SK-N-SH (cell line): Measurements from ENCODE around the gene TM9SF1. TPM values are rescaled to one million over a fixed set of nuclear protein-coding genes. Genes with fewer than 3 reads are reported as not detected.

Experiments
- CTCF ChIA-PET: fragments of 300-600, 350-600 bp; formaldehyde crosslinking; extraction: SDS; loops from one replicate; lab custom pipeline; 2021; lab: Yijun Ruan, JAX
- POLR2A ChIA-PET: fragments of 350-600 bp; sonication (Branson Sonifier 250); formaldehyde crosslinking; extraction: SDS; loops from one replicate; lab custom pipeline; 2020; ENCODE audit warnings: antibody characterized with exemption, inconsistent platforms; lab: Yijun Ruan, JAX
- DNase-seq: peaks from one replicate; pipeline ENCODE4 v3.0.0; 2012
- H2AFZ ChIP-seq: fragments of 200-600 bp; sonication (generic); 2 replicates; pipeline ENCODE4 v1.8.1; 2016; ENCODE audit warnings: antibody characterized with exemption, mild to moderate bottlenecking, low read depth
- H3F3A ChIP-seq: fragments of 200-600 bp; sonication (generic); replicated peaks from 2 replicates; pipeline ENCODE3; 2016; ENCODE audit warnings: antibody characterized with exemption, mild to moderate bottlenecking; ENCODE audit not compliant: insufficient read depth
- H3K27ac ChIP-seq, 2 experiments: fragments of 200-500 bp in 1 of 2; fragments of 200-600 bp in 1 of 2; sonication (Bioruptor generic) in 1 of 2; sonication (generic), shearing (Covaris generic) in 1 of 2; 2 replicates each; pipeline versions ENCODE4 v1.5.1 to v1.6.1; 2014 to 2016; ENCODE audit warnings: low read depth in 2 of 2, inconsistent platforms in 1 of 2, low read length in 1 of 2, mild to moderate bottlenecking in 1 of 2, mixed read lengths in 1 of 2
- H3K27me3 ChIP-seq: fragments of 200-600 bp; sonication (generic), shearing (Covaris generic); 2 replicates; pipeline ENCODE4 v1.6.1; 2016; ENCODE audit warnings: mixed run types; ENCODE audit not compliant: insufficient read depth
- H3K36me3 ChIP-seq, 2 experiments: fragments of 200-500 bp in 1 of 2; fragments of 200-600 bp in 1 of 2; sonication (Bioruptor generic) in 1 of 2; sonication (generic) in 1 of 2; replicated peaks in 1 of 2; 2 replicates each; pipeline versions ENCODE3 to v1.5.1; 2014 to 2016; ENCODE audit warnings: low read length in 1 of 2, mild to moderate bottlenecking in 1 of 2; ENCODE audit not compliant: insufficient read depth in 2 of 2, control insufficient read depth in 1 of 2
- H3K4me1 ChIP-seq, 2 experiments: fragments of 200-500 bp in 1 of 2; fragments of 200-600 bp in 1 of 2; sonication (Bioruptor generic) in 1 of 2; sonication (generic), shearing (Covaris generic) in 1 of 2; 2 replicates each; pipeline versions ENCODE4 v1.5.1 to v1.6.1; 2014 to 2016; ENCODE audit warnings: low read depth in 1 of 2, low read length in 1 of 2, mixed run types in 1 of 2; ENCODE audit not compliant: insufficient read depth in 2 of 2, control insufficient read depth in 1 of 2
- H3K4me2 ChIP-seq: fragments of 200-600 bp; sonication (generic), shearing (Covaris generic); 2 replicates; pipeline ENCODE4 v1.6.1; 2017; ENCODE audit warnings: mixed run types
- H3K4me3 ChIP-seq, 2 experiments: fragments of 200-500 bp in 1 of 2; fragments of 200-600 bp in 1 of 2; sonication (Bioruptor generic) in 1 of 2; sonication (generic), shearing (Covaris generic) in 1 of 2; 2 replicates each; pipeline versions ENCODE4 v1.5.1 to v1.8.1; 2014 to 2016; ENCODE audit warnings: low read depth in 2 of 2, inconsistent platforms in 1 of 2, low read length in 1 of 2, mild to moderate bottlenecking in 1 of 2, mixed read lengths in 1 of 2, moderate library complexity in 1 of 2
- H3K79me2 ChIP-seq: fragments of 200-600 bp; sonication (generic); 2 replicates; pipeline ENCODE4 v1.8.1; 2017; ENCODE audit warnings: mild to moderate bottlenecking; ENCODE audit not compliant: insufficient read depth
- H3K9ac ChIP-seq: fragments of 200-600 bp; sonication (generic); 2 replicates; pipeline ENCODE4 v1.6.1; 2017; ENCODE audit warnings: mixed run types
- H3K9me2 ChIP-seq: fragments of 200-600 bp; sonication (generic); 2 replicates; pipeline ENCODE4 v1.6.1; 2017; ENCODE audit warnings: mixed run types
- H3K9me3 ChIP-seq: fragments of 200-600 bp; sonication (generic); 2 replicates; pipeline ENCODE4 v1.6.1; 2017; ENCODE audit warnings: mixed run types, mild to moderate bottlenecking, moderate library complexity
- H4K20me1 ChIP-seq: fragments of 200-600 bp; sonication (generic); 2 replicates; pipeline ENCODE4 v1.6.1; 2017; ENCODE audit warnings: mild to moderate bottlenecking, mixed run types; ENCODE audit not compliant: insufficient read depth
- CTCF ChIP-seq: fragments of 200-600 bp; sonication (generic); IDR thresholded peaks from 2 replicates; pipeline ENCODE4 v1.6.1; 2017; ENCODE audit warnings: antibody characterized with exemption, mild to moderate bottlenecking, moderate library complexity
- ELF1 ChIP-seq: IDR thresholded peaks from 2 replicates; pipeline ENCODE4 v1.4.0; 2012
- EZH2phosphoT487 ChIP-seq: fragments of 200-600 bp; sonication (generic); IDR thresholded peaks from 2 replicates; pipeline ENCODE4 v1.6.1; 2017; ENCODE audit warnings: low read depth, mixed run types, mild to moderate bottlenecking, antibody characterized with exemption, moderate library complexity, borderline replicate concordance
- GABPA ChIP-seq: IDR thresholded peaks from 2 replicates; pipeline ENCODE4 v1.4.0; 2012; ENCODE audit warnings: low read depth, mild to moderate bottlenecking
- IRF3 ChIP-seq: fragments of 150-350 bp; IDR thresholded peaks from 2 replicates; pipeline ENCODE4 v1.6.1; 2016; ENCODE audit warnings: mild to moderate bottlenecking, low read depth, low read length
- MAX ChIP-seq: IDR thresholded peaks from 2 replicates; pipeline ENCODE4 v1.4.0; 2012; ENCODE audit warnings: low read depth
- MEF2A ChIP-seq: IDR thresholded peaks from 2 replicates; pipeline ENCODE4 v1.4.0; 2012; ENCODE audit warnings: low read depth, borderline replicate concordance
- NRF1 ChIP-seq: IDR thresholded peaks from 2 replicates; pipeline ENCODE4 v1.6.1; 2012; ENCODE audit warnings: low read depth, mild to moderate bottlenecking, low read length
- POLR2AphosphoS5 ChIP-seq: IDR thresholded peaks from 2 replicates; pipeline ENCODE4 v1.6.1; 2012; ENCODE audit warnings: low read depth, low read length
- RXRA ChIP-seq: IDR thresholded peaks from 2 replicates; pipeline ENCODE4 v1.4.0; 2012; ENCODE audit warnings: low read depth, mild to moderate bottlenecking, borderline replicate concordance
- SIN3A ChIP-seq: IDR thresholded peaks from 2 replicates; pipeline ENCODE4 v1.6.1; 2012; ENCODE audit warnings: low read depth, mild to moderate bottlenecking, low read length, moderate library complexity, borderline replicate concordance
- TAF1 ChIP-seq: IDR thresholded peaks from 2 replicates; pipeline ENCODE4 v1.6.1; 2012; ENCODE audit warnings: low read depth, mild to moderate bottlenecking, low read length, moderate library complexity, borderline replicate concordance
- TEAD4 ChIP-seq: IDR thresholded peaks from 2 replicates; pipeline ENCODE4 v1.4.0; 2012; ENCODE audit warnings: mild to moderate bottlenecking, borderline replicate concordance; ENCODE audit not compliant: insufficient read depth
- USF1 ChIP-seq: IDR thresholded peaks from 2 replicates; pipeline ENCODE4 v1.4.0; 2012; ENCODE audit warnings: low read depth, borderline replicate concordance
- WGBS: methylation state at CpG from one replicate; pipeline ENCODE4 v1.1.6; 2017; ENCODE audit warnings: low lambda C conversion rate; 5-methylcytosine and 5-hydroxymethylcytosine counted together
- polyA plus RNA-seq, 3 experiments: library from polyadenylated mRNA; depleted of rRNA; stranded (reverse); fragments of >200 nt; gene quantifications; 2 replicates each; pipeline ENCODE4 v1.2.3, GENCODE V29; 2012

Gene TM9SF1
- polyA plus RNA-seq, 1 of the 3 experiments (the other 2 are of a cell fraction): 48.7 TPM

- H4K20me1 ChIP-seq: no peaks in the 10 kb centered on the region
- H3K36me3 ChIP-seq: peaks cover 24 to 26% of the 10 kb centered on the region in 2 experiments
- peak overlapping the region; percentile 88 to 89; a peak in 3 of 4 replicates for H3K27ac ChIP-seq
- H3K9me2 ChIP-seq: no peaks in the 10 kb centered on the region
- H3K9ac ChIP-seq: peak overlapping the region; percentile 97
- H3K9me3 ChIP-seq: no peaks in the 10 kb centered on the region
- CTCF ChIA-PET: interaction anchor here (1.0 to 1.6 kb wide), 5 partner anchors 19 to 86 kb away, joined by 3 to 7 read pairs (median 4); partner anchors contain the start of genes CHMP4A, IRF9 and TINF2
- H3F3A ChIP-seq: peaks cover 8% of the 10 kb centered on the region
- DNase-seq: no peak
- POLR2A ChIA-PET: interaction anchor here (0.6 to 2.4 kb wide), 3 partner anchors 22 to 48 kb away, joined by 3 to 9 read pairs (median 8); partner anchors contain the start of genes MDP1 and TINF2
- peak overlapping the region; percentile 84 to 85 for H3K4me3 ChIP-seq
- peak overlapping the region; percentile 87; the same call in 1 of the 2 replicates for H2AFZ ChIP-seq
- peak overlapping the region; percentile 97 for H3K4me2 ChIP-seq
- H3K27me3 ChIP-seq: no peaks in the 10 kb centered on the region
- TF ChIP-seq GABPA: no peak
- TF ChIP-seq NRF1: no peak
- TF ChIP-seq MEF2A: no peak
- no peak for TF ChIP-seq ELF1
- TF ChIP-seq POLR2AphosphoS5: no peak
- TF ChIP-seq SIN3A: no peak
- no peak for TF ChIP-seq TEAD4
- no peak for TF ChIP-seq CTCF
- no peak for TF ChIP-seq TAF1
- TF ChIP-seq MAX: no peak
- TF ChIP-seq EZH2phosphoT487: no peak
- TF ChIP-seq IRF3: no peak
- no peak for TF ChIP-seq USF1
- TF ChIP-seq RXRA: no peak
- H3K79me2 ChIP-seq: peaks cover 74% of the 10 kb centered on the region
- 90% methylated on average over 7 of the region's 7 CpGs for WGBS
- H3K4me1 ChIP-seq: peaks cover 11 to 15% of the 10 kb centered on the region in 2 experiments; a peak in 3 of 4 replicates
Observed at GRCh38 chr14:24194186-24194872, 912 bp downstream of the TM9SF1 start.
